Astrocyte (in vitro differentiated cells and primary cell): ENCODE measurements around the gene SLC26A1. TPM values are rescaled to one million over a fixed set of nuclear protein-coding genes. Genes with fewer than 3 reads are reported as not detected.

Experiments
- DNase-seq: peaks from one replicate; pipeline ENCODE4 v3.0.0-alpha.2; 2010; ENCODE audit warnings: low read depth
- FAIRE-seq: peaks from 2 replicates; lab custom pipeline; 2011; peaks lifted over from hg19 to GRCh38; lab: Jason Lieb, UNC
- H2AFZ ChIP-seq: 2 replicates; pipeline ENCODE4 v1.6.0; 2012; ENCODE audit warnings: low read depth, low read length, inconsistent platforms
- H3K27ac ChIP-seq: 2 replicates; pipeline ENCODE4 v1.5.1; 2011; ENCODE audit warnings: low read depth, low read length, inconsistent platforms
- H3K27me3 ChIP-seq: 2 replicates; pipeline ENCODE4 v1.6.0; 2011; ENCODE audit warnings: low read length, inconsistent platforms; ENCODE audit not compliant: insufficient read depth
- H3K36me3 ChIP-seq: 2 replicates; pipeline ENCODE4 v1.5.1; 2011; ENCODE audit warnings: low read length, inconsistent platforms; ENCODE audit not compliant: insufficient read depth
- H3K4me1 ChIP-seq: 2 replicates; pipeline ENCODE4 v1.5.1; 2011; ENCODE audit warnings: low read length, inconsistent platforms; ENCODE audit not compliant: insufficient read depth
- H3K4me2 ChIP-seq: 2 replicates; pipeline ENCODE4 v1.6.0; 2012; ENCODE audit warnings: low read length, inconsistent platforms
- H3K4me3 ChIP-seq: 2 replicates; pipeline ENCODE4 v1.5.1; 2011; ENCODE audit warnings: low read depth, mild to moderate bottlenecking, low read length, inconsistent platforms; ENCODE audit not compliant: insufficient read depth
- H3K79me2 ChIP-seq: 2 replicates; pipeline ENCODE4 v1.6.0; 2012; ENCODE audit warnings: mild to moderate bottlenecking, low read length, inconsistent platforms; ENCODE audit not compliant: insufficient read depth
- H3K9ac ChIP-seq: 2 replicates; pipeline ENCODE4 v1.6.0; 2012; ENCODE audit warnings: mild to moderate bottlenecking, low read length, inconsistent platforms
- H3K9me3 ChIP-seq: 2 replicates; pipeline ENCODE4 v1.5.1; 2012; ENCODE audit warnings: low read depth, mild to moderate bottlenecking, low read length, inconsistent platforms; ENCODE audit not compliant: insufficient read depth
- H4K20me1 ChIP-seq: 2 replicates; pipeline ENCODE4 v1.6.0; 2012; ENCODE audit warnings: low read length, inconsistent platforms; ENCODE audit not compliant: insufficient read depth
- H3K27ac Mint-ChIP-seq: one replicate; pipeline ENCODE4 v1.8.0; 2021; ENCODE audit warnings: mild to moderate bottlenecking, mixed read lengths; ENCODE audit not compliant: unreplicated experiment
- H3K27me3 Mint-ChIP-seq: one replicate; pipeline ENCODE4 v1.8.0; 2021; ENCODE audit warnings: low read depth, mixed read lengths; ENCODE audit not compliant: unreplicated experiment
- H3K36me3 Mint-ChIP-seq: one replicate; pipeline ENCODE4 v1.8.0; 2021; ENCODE audit warnings: low read depth, mixed read lengths; ENCODE audit not compliant: unreplicated experiment
- H3K4me1 Mint-ChIP-seq: one replicate; pipeline ENCODE4 v1.8.0; 2021; ENCODE audit warnings: low read depth, mixed read lengths; ENCODE audit not compliant: unreplicated experiment
- H3K4me3 Mint-ChIP-seq: one replicate; pipeline ENCODE4 v1.8.0; 2021; ENCODE audit warnings: mild to moderate bottlenecking, moderate library complexity, mixed read lengths; ENCODE audit not compliant: unreplicated experiment
- H3K9me3 Mint-ChIP-seq: one replicate; pipeline ENCODE4 v1.8.0; 2021; ENCODE audit warnings: mild to moderate bottlenecking, mixed read lengths; ENCODE audit not compliant: unreplicated experiment
- EZH2 ChIP-seq: IDR thresholded peaks from 2 replicates; pipeline ENCODE4 v1.6.1; 2012; ENCODE audit warnings: mild to moderate bottlenecking, low read length, inconsistent platforms; ENCODE audit not compliant: insufficient read depth
- total RNA-seq: library from RNA; stranded (reverse); gene quantifications from 2 replicates; pipeline ENCODE4 v1.2.1, GENCODE V29; 2021
- TF ChIP-seq, protein P1 (sequence below): IDR thresholded peaks from 2 replicates; pipeline ENCODE4 v1.5.1; 2011; ENCODE audit warnings: low read depth, mild to moderate bottlenecking, inconsistent platforms, low read length, moderate library complexity; ENCODE audit not compliant: insufficient read depth

SLC26A1 gene
- total RNA-seq, 1 donor from 2014 or later: 0.34 TPM

- no peaks in the 10 kb centered on the region for H3K4me1 Mint-ChIP-seq
Observed at GRCh38 chr4:968621-969394, 24.4 kb downstream of the SLC26A1 start.

GRCh38 chr4:968221-968620 lies 25.0 kb downstream of the SLC26A1 start:
- peaks cover 7% of the 10 kb centered on the region for H3K79me2 ChIP-seq
- Mint-ChIP-seq H3K36me3 (peaks cover 5% of the 10 kb centered on the region), H3K4me1 (no peaks in the 10 kb centered on the region), H3K9me3 (no peaks in the 10 kb centered on the region), H3K27ac (no peak overlapping the region), H3K27me3 (no peaks in the 10 kb centered on the region), H3K4me3 (no peak overlapping the region)
- H3K27me3 ChIP-seq: no peaks in the 10 kb centered on the region
- no peaks in the 10 kb centered on the region for H3K36me3 ChIP-seq
- FAIRE-seq (no peak), DNase-seq (no peak)
- no peak overlapping the region for H3K4me2 ChIP-seq
- no peak overlapping the region for H3K4me3 ChIP-seq
- no peaks in the 10 kb centered on the region for H3K9me3 ChIP-seq
- peaks cover 10% of the 10 kb centered on the region for H3K4me1 ChIP-seq
- H3K9ac ChIP-seq: no peak overlapping the region
- H4K20me1 ChIP-seq: peaks cover 36% of the 10 kb centered on the region
- no peak overlapping the region for H2AFZ ChIP-seq
- H3K27ac ChIP-seq: no peak overlapping the region
- TF ChIP-seq, protein P1, sequence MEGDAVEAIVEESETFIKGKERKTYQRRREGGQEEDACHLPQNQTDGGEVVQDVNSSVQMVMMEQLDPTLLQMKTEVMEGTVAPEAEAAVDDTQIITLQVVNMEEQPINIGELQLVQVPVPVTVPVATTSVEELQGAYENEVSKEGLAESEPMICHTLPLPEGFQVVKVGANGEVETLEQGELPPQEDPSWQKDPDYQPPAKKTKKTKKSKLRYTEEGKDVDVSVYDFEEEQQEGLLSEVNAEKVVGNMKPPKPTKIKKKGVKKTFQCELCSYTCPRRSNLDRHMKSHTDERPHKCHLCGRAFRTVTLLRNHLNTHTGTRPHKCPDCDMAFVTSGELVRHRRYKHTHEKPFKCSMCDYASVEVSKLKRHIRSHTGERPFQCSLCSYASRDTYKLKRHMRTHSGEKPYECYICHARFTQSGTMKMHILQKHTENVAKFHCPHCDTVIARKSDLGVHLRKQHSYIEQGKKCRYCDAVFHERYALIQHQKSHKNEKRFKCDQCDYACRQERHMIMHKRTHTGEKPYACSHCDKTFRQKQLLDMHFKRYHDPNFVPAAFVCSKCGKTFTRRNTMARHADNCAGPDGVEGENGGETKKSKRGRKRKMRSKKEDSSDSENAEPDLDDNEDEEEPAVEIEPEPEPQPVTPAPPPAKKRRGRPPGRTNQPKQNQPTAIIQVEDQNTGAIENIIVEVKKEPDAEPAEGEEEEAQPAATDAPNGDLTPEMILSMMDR: no peak
- TF ChIP-seq EZH2: no peak

More at GRCh38 chr4:968621-969394, 24.4 kb downstream of the SLC26A1 start:
- H4K20me1 ChIP-seq: peaks cover 36% of the 10 kb centered on the region
- peaks cover 7% of the 10 kb centered on the region for H3K79me2 ChIP-seq
- H3K9ac ChIP-seq: no peak overlapping the region
- H3K4me3 ChIP-seq: no peak overlapping the region
- Mint-ChIP-seq H3K36me3 (peaks cover 5% of the 10 kb centered on the region), H3K27ac (no peak overlapping the region), H3K9me3 (no peaks in the 10 kb centered on the region), H3K4me3 (no peak overlapping the region), H3K27me3 (no peaks in the 10 kb centered on the region)
- no peak overlapping the region for H2AFZ ChIP-seq
- no peaks in the 10 kb centered on the region for H3K27me3 ChIP-seq
- no peak for FAIRE-seq
- no peak for DNase-seq
- no peak overlapping the region for H3K27ac ChIP-seq
- H3K4me2 ChIP-seq: no peak overlapping the region
- H3K4me1 ChIP-seq: peaks cover 10% of the 10 kb centered on the region
- TF ChIP-seq, protein P1: no peak
- H3K9me3 ChIP-seq: no peaks in the 10 kb centered on the region
- H3K36me3 ChIP-seq: no peaks in the 10 kb centered on the region
